Measurements from ENCODE around the gene MYOM3.

GRCh38 chr1:24103879-24104278 lies 8.1 kb downstream of the MYOM3 start:
- TF ChIP-seq CTCF (conservative IDR thresholded peaks at IDR 0.05; ENCODE audit: low read depth, low read length) (no peak), EZH2 (IDR thresholded peaks at IDR 0.05; ENCODE audit: low read length, unreplicated experiment) (no peak)

Data from PC-3 (cell line).